K562 treated with DMSO at 1 percent for 24 hours (cell line): ENCODE measurements around the gene MICU2. TPM values are rescaled to one million over a fixed set of nuclear protein-coding genes. Genes with fewer than 3 reads are reported as not detected.

Experiments
- total RNA-seq: library from RNA; unstranded; fragments of 300-600 nt; gene quantifications from 2 replicates; pipeline ENCODE4 v1.2.3, GENCODE V29; 2022; ENCODE audit warnings: low read depth; ENCODE audit not compliant: insufficient read depth

Gene MICU2
- 26.6 and 33.3 TPM in 2 replicates for total RNA-seq

DNA sequence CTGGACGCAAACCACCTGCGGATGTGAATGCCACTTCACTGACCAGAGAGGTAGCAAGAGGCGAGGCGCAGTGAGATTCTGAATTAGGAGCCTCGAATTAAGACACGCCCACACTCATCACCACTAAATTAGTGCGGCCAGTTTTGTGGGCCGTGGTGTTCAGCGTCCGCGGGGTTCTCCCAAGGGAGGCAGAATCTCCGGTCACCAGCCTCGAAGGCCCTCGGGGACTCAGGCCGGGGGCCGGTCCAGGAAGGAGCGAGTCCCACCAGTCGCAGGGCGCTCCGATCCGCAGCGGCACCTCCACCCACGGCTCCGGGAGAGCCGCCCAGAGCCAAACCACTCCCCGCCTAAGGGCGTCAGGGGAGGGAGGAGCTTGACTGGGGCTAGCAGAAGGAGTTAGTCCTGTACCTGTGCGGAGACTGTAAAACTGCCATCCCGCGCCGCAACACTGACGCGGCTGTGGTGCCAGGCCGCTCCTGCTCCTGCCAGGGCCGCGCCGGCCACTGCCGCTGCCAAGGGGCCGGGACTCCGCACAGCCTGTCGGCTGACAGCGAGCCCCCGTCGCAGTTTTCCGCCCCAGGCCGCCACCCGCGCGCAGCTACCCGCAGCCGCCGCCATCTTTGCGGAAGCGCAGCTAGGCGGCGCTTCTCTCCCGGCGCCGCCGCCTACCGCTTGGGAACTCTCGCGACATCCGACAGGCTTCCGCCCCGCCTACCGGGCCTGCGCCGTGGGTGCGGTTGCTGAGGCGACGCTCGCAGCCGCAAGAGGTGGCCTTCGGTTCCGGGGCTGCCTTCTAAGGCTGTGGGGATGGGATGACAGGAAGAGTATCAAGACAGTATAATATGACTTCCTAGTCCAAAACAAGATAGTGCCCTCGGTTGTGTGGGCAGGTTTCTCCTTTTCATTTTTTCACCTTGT, at the start of gene MICU2:
TSS of gene MICU2 (minus strand) at position 640 of the 918 bp plus-strand sequence. CDS start at position 618, 22 bp downstream.

DNA sequence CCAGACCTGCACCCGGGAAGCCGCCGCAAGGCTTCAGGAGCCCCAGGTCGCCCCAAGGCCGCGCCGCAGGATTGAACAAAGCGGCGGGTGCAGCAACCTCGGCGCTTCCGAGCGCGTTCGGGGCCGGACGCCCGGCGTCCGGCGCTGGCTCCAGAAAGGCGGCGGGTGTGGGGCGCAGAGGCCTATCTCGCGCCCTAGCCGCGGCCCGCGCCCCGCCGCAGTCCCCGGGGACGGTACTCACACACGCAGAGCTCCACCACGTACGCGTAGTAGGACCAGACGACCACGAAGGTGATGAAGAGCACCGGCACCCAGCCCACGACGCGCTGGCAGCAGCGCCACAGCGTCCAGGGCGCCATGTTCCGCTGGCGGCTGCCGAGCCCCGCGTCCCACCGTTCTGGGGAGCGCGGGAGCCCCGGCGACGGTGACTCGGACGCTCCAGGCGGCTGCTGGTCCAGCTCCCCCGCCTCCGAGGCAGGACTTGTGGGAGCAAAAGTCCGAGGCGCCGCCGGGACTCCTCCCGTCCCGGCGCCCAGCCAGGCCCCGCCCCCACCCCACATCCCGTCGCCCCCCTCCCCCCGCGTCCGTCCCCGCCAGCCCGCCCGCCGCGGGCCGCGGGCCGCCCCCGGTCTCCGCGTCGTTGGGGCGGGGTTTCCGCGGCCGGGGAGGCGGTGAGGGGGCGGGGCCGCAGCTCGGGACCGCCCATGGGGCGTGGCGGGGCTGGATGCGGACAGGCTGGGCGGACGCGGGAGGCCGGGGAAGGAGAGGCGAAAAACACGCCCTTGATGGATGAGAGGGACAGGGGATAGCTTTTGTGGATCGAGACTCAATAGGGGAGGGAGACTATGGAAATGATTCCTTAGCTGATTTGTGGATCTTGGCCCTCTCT, 144.9 kb downstream of the MICU2 start, which contains the start of gene ZDHHC20:
TSS of gene ZDHHC20 (minus strand) at position 491 of the 889 bp plus-strand sequence. CDS start at position 359, 132 bp downstream.

Other genes with a start within 250 kb of the MICU2 start
- gene ZDHHC20, start 144.9 kb downstream of the MICU2 start, total RNA-seq, result 5.8 and 7.0 TPM in 2 replicates
- gene FGF9, start 66.9 kb upstream of the MICU2 start, total RNA-seq, result not detected in 2 replicates